Tibial nerve (tissue), 4 donors: ENCODE data around the gene UBALD1. TPM values are rescaled to one million over a fixed set of nuclear protein-coding genes. Genes with fewer than 3 reads are reported as not detected.
"Not testable (repeated sequence)": the region's sequence is repeated elsewhere in the genome, so short reads cannot be mapped to it uniquely, and the experiment has no call there.

ENCODE experiments used
- DNase-seq, 2 donors: peaks; one replicate each; pipeline ENCODE4 v3.0.0-alpha.2; 2019; ENCODE audit warnings: low spot score in 2 of 2
- H3K27ac ChIP-seq, 4 donors: fragments of 200-600 bp; sonication (generic) in 3 of 4; one replicate each; pipeline ENCODE4 v1.5.1; 2017 to 2019; ENCODE audit warnings: mild to moderate bottlenecking in 1 of 4
- H3K27me3 ChIP-seq, 2 donors: fragments of 200-600 bp; sonication (generic) in 1 of 2; one replicate each; pipeline versions ENCODE4 v1.5.1 to v1.6.0; 2017 to 2019
- H3K36me3 ChIP-seq, 3 donors: fragments of 200-600 bp; sonication (generic); one replicate each; pipeline ENCODE4 v1.5.1; 2018 to 2019
- H3K4me1 ChIP-seq, 4 donors: fragments of 200-600 bp; sonication (generic) in 3 of 4; one replicate each; pipeline ENCODE4 v1.5.1; 2017 to 2019
- H3K4me3 ChIP-seq, 4 donors: fragments of 200-600 bp; sonication (generic) in 3 of 4; one replicate each; pipeline ENCODE4 v1.5.1; 2017 to 2019; ENCODE audit warnings: mild to moderate bottlenecking in 1 of 4, moderate library complexity in 1 of 4
- H3K9me3 ChIP-seq, 4 donors: fragments of 200-600 bp; sonication (generic) in 3 of 4; one replicate each; pipeline ENCODE4 v1.5.1; 2017 to 2019
- EP300 ChIP-seq, 2 donors: sonication (generic); formaldehyde crosslinking; IDR thresholded peaks; one replicate each; pipeline ENCODE4 v1.6.1; 2017; ENCODE audit warnings: antibody characterized with exemption in 2 of 2, mild to moderate bottlenecking in 1 of 2
- POLR2A ChIP-seq, 2 donors: fragments of 450-650 bp; IDR thresholded peaks; one replicate each; pipeline ENCODE4 v1.6.1; 2017; ENCODE audit warnings: antibody characterized with exemption in 2 of 2, mild to moderate bottlenecking in 2 of 2, moderate library complexity in 2 of 2
- WGBS, 2 donors: methylation state at CpG; one replicate each; pipeline ENCODE4 v1.1.5; 2018; 5-methylcytosine and 5-hydroxymethylcytosine counted together
- total RNA-seq, 4 donors: library from RNA; depleted of rRNA; stranded (reverse); fragments of >200 nt; gene quantifications; one replicate each; pipeline ENCODE4 v1.1.0, GENCODE V29; 2016
- TF ChIP-seq, protein P1 (sequence below), 5 experiments: fragments of 200-600 bp in 3 of 5; fragments of 450-650 bp in 2 of 5; sonication (generic) in 3 of 5; IDR thresholded peaks; one replicate each; pipeline ENCODE4 v1.5.1; 2016 to 2019; ENCODE audit warnings: antibody characterized with exemption in 5 of 5, mild to moderate bottlenecking in 3 of 5, moderate library complexity in 2 of 5

Gene UBALD1
- total RNA-seq, 4 donors from 2014 or later: 6.5 to 22.8 (median 9.8) TPM

DNA sequence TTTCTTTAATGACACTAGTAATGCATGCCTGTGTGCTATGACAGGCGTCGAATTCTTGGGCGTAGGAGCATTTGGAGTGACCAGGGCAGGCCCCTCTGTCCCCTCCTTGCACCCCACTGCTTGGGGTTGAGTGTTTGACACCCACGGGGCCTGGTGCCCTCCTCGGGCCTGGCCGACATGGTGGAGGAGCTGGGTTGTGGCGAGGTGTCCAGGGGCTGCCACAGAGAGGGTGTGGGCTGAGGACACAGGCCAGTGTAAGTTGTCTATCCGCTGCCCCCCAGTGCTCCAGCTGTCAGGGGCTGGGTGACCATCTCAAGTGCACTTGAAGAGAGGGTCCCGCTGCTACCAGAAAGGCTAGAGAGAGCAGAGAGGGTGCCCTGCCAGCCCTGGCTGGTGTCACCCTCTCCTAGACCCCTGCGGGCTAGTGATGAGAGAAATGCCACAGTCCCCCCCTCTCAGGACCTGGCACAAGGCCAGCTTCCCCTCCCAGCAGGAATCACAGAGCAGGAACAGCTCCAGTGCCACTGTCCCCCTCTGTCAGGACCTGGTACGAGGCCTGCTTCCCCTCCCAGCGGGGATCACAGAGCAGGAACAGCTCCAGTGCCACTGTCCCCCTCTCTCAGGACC is 40.4 kb upstream of the UBALD1 start:
- TF ChIP-seq, protein P1, sequence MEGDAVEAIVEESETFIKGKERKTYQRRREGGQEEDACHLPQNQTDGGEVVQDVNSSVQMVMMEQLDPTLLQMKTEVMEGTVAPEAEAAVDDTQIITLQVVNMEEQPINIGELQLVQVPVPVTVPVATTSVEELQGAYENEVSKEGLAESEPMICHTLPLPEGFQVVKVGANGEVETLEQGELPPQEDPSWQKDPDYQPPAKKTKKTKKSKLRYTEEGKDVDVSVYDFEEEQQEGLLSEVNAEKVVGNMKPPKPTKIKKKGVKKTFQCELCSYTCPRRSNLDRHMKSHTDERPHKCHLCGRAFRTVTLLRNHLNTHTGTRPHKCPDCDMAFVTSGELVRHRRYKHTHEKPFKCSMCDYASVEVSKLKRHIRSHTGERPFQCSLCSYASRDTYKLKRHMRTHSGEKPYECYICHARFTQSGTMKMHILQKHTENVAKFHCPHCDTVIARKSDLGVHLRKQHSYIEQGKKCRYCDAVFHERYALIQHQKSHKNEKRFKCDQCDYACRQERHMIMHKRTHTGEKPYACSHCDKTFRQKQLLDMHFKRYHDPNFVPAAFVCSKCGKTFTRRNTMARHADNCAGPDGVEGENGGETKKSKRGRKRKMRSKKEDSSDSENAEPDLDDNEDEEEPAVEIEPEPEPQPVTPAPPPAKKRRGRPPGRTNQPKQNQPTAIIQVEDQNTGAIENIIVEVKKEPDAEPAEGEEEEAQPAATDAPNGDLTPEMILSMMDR (IDR thresholded peaks at IDR 0.05): no peak
- no peak for TF ChIP-seq EP300 (IDR thresholded peaks at IDR 0.05)
- TF ChIP-seq POLR2A (IDR thresholded peaks at IDR 0.05): no peak
- H3K9me3 ChIP-seq: no peaks in the 10 kb centered on the region
- peaks cover 0 to 98% (median 14%) of the 10 kb centered on the region in 3 donors for H3K36me3 ChIP-seq
- no peak for DNase-seq
- H3K27ac ChIP-seq: peak overlapping the region in 1 of 4 donors; percentile 50
- H3K27me3 ChIP-seq: no peaks in the 10 kb centered on the region
- H3K4me1 ChIP-seq: peaks cover 0 to 13% (median 4%) of the 10 kb centered on the region in 4 donors
- H3K4me3 ChIP-seq: no peak overlapping the region
- WGBS, 2 donors: 89 to 93% methylated on average over 6 to 10 of the region's 12 CpGs

DNA sequence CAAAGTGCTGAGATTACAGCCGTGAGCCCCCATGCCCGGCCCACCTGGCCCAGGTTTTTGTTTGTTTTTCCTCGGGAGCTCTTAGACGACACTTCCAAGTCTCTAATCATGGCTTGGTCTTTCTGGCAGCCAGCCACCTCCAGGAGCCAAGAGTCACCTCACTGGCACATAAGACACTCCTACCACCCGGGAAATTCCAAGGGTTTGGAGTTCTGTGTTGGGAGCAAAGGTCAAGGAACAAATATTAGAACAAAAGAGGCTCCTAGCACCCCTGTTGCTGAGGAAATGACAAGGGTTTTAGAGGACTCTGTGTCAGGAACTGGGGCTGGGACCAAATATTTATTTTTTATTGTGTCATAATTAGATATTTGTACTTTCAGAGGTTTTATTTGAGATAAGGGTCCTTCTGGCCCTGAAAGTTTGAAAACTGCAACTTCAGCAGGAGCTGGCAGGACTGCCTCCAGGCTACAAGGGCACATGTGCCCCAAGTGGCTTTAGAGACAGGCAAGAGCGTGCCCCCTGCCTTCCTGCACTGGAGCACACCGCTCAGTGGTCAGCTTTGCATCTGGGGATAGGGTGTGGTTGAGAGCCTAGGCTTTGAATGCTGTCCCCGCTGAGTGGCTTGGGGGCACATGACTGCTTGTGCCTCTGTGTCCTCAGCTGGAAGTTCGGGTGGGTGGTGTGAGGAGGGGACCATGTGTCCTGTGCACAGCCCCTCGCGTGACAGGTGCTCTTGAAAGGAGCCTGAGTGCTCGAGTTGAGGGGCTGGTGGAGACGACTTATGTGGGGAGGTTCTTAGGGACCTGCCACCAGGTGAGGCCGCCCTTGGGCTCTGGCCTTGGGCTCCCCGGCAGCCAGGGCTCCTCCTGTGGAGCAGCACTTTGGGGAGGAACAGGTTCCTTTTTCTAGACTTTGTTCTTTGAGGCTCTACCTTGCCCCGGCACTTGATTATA is 39.6 kb upstream of the UBALD1 start:
- TF ChIP-seq, protein P1 (IDR thresholded peaks at IDR 0.05): no peak
- TF ChIP-seq POLR2A (IDR thresholded peaks at IDR 0.05): no peak
- TF ChIP-seq EP300 (IDR thresholded peaks at IDR 0.05): no peak
- Histone ChIP-seq H3K36me3 (peaks cover 0 to 94% (median 14%) of the 10 kb centered on the region in 3 donors), H3K4me1 (peaks cover 0 to 5% (median 0%) of the 10 kb centered on the region in 4 donors), H3K4me3 (no peak overlapping the region), H3K27ac (peak overlapping the region in 1 of 4 donors; percentile 61), H3K27me3 (no peaks in the 10 kb centered on the region), H3K9me3 (no peaks in the 10 kb centered on the region)
- WGBS, 2 donors: 80% methylated on average over 16 of the region's 16 CpGs
- DNase-seq: no peak

DNA sequence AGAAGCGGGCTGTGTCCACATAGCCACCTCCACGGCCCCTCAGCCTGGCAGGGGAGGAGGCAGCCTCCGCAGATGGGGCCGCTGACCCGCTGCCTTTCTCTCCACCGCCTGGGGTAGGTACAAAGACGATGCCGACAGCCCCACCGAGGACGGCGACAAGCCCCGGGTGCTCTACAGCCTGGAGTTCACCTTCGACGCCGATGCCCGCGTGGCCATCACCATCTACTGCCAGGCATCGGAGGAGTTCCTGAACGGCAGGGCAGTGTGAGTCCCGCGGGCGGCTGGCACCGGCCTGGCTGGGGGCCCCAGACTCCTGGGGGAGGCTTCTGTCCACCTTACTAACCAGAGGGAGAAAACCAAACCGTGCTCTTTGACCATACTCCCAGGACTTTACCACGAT is 37.9 kb upstream of the UBALD1 start:
- peaks cover 0 to 91% (median 14%) of the 10 kb centered on the region in 3 donors for H3K36me3 ChIP-seq
- DNase-seq: no peak
- TF ChIP-seq POLR2A (IDR thresholded peaks at IDR 0.05) (no peak), EP300 (IDR thresholded peaks at IDR 0.05) (no peak)
- TF ChIP-seq, protein P1 (IDR thresholded peaks at IDR 0.05): no peak

DNA sequence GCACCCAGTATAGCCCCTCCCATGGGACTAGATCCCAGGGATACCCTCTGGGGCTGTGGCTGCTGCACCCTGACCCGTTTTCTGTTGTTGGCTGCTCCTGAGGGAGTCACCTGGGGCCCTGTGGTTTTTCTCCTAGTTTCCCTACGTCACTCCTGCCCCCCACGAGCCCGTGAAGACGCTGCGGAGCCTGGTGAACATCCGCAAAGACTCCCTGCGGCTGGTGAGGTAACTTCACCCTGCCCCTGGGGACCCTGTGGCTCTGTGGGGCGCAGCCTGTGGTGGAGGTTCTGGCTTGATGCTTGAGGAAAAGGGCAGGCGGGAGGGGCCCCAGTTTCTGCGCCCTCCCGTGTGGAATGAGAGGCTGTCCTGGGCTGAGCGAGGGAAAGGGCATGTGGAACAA is 37.1 kb upstream of the UBALD1 start:
- Histone ChIP-seq H3K4me1 (peaks cover 0 to 3% (median 0%) of the 10 kb centered on the region in 4 donors), H3K27me3 (no peaks in the 10 kb centered on the region), H3K4me3 (no peak overlapping the region), H3K27ac (no peak overlapping the region), H3K9me3 (no peaks in the 10 kb centered on the region), H3K36me3 (peaks cover 0 to 91% (median 14%) of the 10 kb centered on the region in 3 donors)
- no peak for DNase-seq
- 88 to 94% methylated on average over 8 to 13 of the region's 13 CpGs for WGBS, 2 donors
- TF ChIP-seq POLR2A (IDR thresholded peaks at IDR 0.05) (no peak), EP300 (IDR thresholded peaks at IDR 0.05) (no peak)

More for the DNA sequence above, 37.9 kb upstream of the UBALD1 start:
- Histone ChIP-seq H3K4me1 (peaks cover 0 to 3% (median 0%) of the 10 kb centered on the region in 4 donors), H3K27me3 (no peaks in the 10 kb centered on the region), H3K9me3 (no peaks in the 10 kb centered on the region), H3K4me3 (no peak overlapping the region), H3K27ac (peak overlapping the region in 1 of 4 donors; percentile 47)
- 90 to 97% methylated on average over 15 to 16 of the region's 25 CpGs for WGBS, 2 donors

DNA sequence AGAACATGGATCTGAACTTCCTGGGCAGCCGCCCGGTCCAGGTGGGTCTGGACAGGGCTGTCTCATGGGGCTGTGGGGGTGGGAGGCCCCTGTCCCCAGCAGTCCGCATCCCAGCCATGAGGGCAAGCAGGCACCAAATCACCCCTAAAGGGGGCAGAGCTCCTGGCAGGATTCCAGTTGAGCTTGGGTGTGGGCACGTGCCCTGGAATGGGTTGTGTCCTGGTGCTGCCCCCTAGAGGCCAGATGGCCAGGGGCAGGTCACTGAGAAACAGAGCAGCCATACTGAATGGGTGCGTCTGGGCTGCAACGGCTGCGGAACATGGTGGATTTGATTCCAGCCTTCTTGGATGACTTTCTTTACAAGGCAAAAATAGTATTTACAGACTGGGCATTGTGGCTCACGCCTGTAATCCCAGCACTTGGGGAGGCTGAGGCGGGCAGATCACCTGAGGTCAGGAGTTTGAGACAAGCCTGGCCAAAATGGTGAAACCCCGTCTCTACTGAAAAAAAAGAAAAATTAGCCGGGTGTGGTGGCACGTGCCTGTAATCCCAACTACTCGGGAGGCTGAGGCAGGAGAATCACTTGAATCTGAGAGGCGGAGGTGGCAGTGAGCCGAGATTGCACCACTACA is 35.9 kb upstream of the UBALD1 start:
- H3K4me1 ChIP-seq, H3K27me3 ChIP-seq, H3K27ac ChIP-seq, H3K9me3 ChIP-seq, H3K4me3 ChIP-seq: not testable (repeated sequence)
- 84 to 88% methylated on average over 15 of the region's 15 CpGs for WGBS, 2 donors
- TF ChIP-seq, protein P1 (IDR thresholded peaks at IDR 0.05): peak; percentile 42 to 73 (median 59)
- DNase-seq: peak in 1 of 2 donors; percentile 32
- peaks cover 0 to 82% (median 8%) of the 10 kb centered on the region in 3 donors for H3K36me3 ChIP-seq
